SIG-M5 treated with dmso at 0.1 percent for 504 hours (cell line): Measurements from ENCODE around the gene PSMB3.

Experiments
- DNase-seq: peaks from one replicate; lab custom pipeline; 2025; ENCODE audit not compliant: unreplicated experiment; lab: John Stamatoyannopoulos, UW

Gene PSMB3

GRCh38 chr17:38733282-38733981 is 19.1 kb upstream of the PSMB3 start:
- no peak for DNase-seq

GRCh38 chr17:38733982-38734973 is 18.3 kb upstream of the PSMB3 start:
- DNase-seq = no peak

- DNase-seq = peak; percentile 20
Observed at GRCh38 chr17:38735161-38735997, 17.2 kb upstream of the PSMB3 start.

GRCh38 chr17:38738007-38738662 is 14.4 kb upstream of the PSMB3 start:
- no peak for DNase-seq

GRCh38 chr17:38738686-38739085 is 13.9 kb upstream of the PSMB3 start:
- DNase-seq = no peak

- no peak for DNase-seq
Observed at GRCh38 chr17:38739305-38739704, 13.2 kb upstream of the PSMB3 start.

- DNase-seq = no peak
Observed at GRCh38 chr17:38740044-38740443, 12.5 kb upstream of the PSMB3 start.

GRCh38 chr17:38740806-38741205 is 11.7 kb upstream of the PSMB3 start:
- DNase-seq = no peak

GRCh38 chr17:38741461-38741860 is 11.1 kb upstream of the PSMB3 start:
- DNase-seq = no peak

GRCh38 chr17:38741921-38742410 is 10.6 kb upstream of the PSMB3 start:
- DNase-seq = no peak

GRCh38 chr17:38742411-38743308 is 9.9 kb upstream of the PSMB3 start:
- no peak for DNase-seq

- DNase-seq = no peak
Observed at GRCh38 chr17:38743556-38744171, 8.9 kb upstream of the PSMB3 start.

GRCh38 chr17:38745545-38745944 is 7.0 kb upstream of the PSMB3 start:
- DNase-seq = no peak

- DNase-seq = no peak
Observed at GRCh38 chr17:38746004-38746848, 6.3 kb upstream of the PSMB3 start.

- DNase-seq = peak; percentile 33
Observed at GRCh38 chr17:38746849-38747462, 5.6 kb upstream of the PSMB3 start.

- DNase-seq = no peak
Observed at GRCh38 chr17:38747463-38748148, 4.9 kb upstream of the PSMB3 start.
